Pancreas (tissue), 10 donors: ENCODE results near the gene KLB. TPM values are rescaled to one million over a fixed set of nuclear protein-coding genes. Genes with fewer than 3 reads are reported as not detected.

Source experiments
- ATAC-seq, 4 donors: fragments of 200-7000 bp; cut with Tn5 transposase; one replicate each; pipeline versions ENCODE4 v1.8.0 to v1.9.1; 2020; ENCODE audit warnings: mild to moderate bottlenecking in 4 of 4, moderate library complexity in 4 of 4
- DNase-seq, 6 donors: peaks; one replicate each; pipeline ENCODE4 v3.0.0-alpha.2; 2020
- FAIRE-seq: peaks from 2 replicates; lab custom pipeline; 2012; peaks lifted over from hg19 to GRCh38; lab: Jason Lieb, UNC
- H3K27ac ChIP-seq, 4 donors: fragments of 200-600 bp; sonication (generic); 1 replicate in 3 of 4; 2 replicates in 1 of 4; pipeline versions ENCODE4 v1.5.0 to v1.8.0; 2020
- H3K27me3 ChIP-seq, 4 donors: fragments of 200-600 bp; one replicate each; pipeline ENCODE4 v1.8.0; 2021
- H3K36me3 ChIP-seq, 3 donors: fragments of 200-600 bp; sonication (generic) in 1 of 3; one replicate each; pipeline versions ENCODE4 v1.5.0 to v1.8.0; 2020 to 2021
- H3K4me1 ChIP-seq, 3 donors: fragments of 200-600 bp; one replicate each; pipeline ENCODE4 v1.8.0; 2021
- H3K4me3 ChIP-seq, 4 donors: fragments of 200-600 bp; sonication (generic) in 2 of 4; one replicate each; pipeline versions ENCODE4 v1.5.0 to v1.8.0; 2020 to 2021
- H3K9me3 ChIP-seq, 4 donors: fragments of 200-600 bp; one replicate each; pipeline ENCODE4 v1.8.0; 2021
- CTCF ChIP-seq, 4 donors: fragments of 200-600 bp; sonication (generic) in 3 of 4; IDR thresholded peaks; one replicate each; pipeline versions ENCODE4 v1.5.0 to v1.8.0; 2021; ENCODE audit warnings: antibody characterized with exemption in 4 of 4
- WGBS, 2 donors: extraction: QIAGEN DNeasy Blood & Tissue Kit; methylation state at CpG; one replicate each; pipeline ENCODE4 v1.1.7; 2013; 5-methylcytosine and 5-hydroxymethylcytosine counted together
- intact Hi-C, 3 donors: fragments of 100-400 bp; cut with DNase I; formaldehyde crosslinking; loops; one replicate each; pipeline versions ENCODE4 v1.11.1 to v1.14.2; 2022
- polyA plus RNA-seq, 2 donors: library from polyadenylated mRNA; stranded (reverse); fragments of 200-250 nt; gene quantifications; one replicate each; pipeline ENCODE4 v1.2.3, GENCODE V29; 2013
- total RNA-seq, 6 donors: library from RNA; stranded (reverse); fragmentation: NEBNext Ultra II Directional in 4 of 6; extraction: Animal tissue kit (Norgen Biotek cat#: 25700) in 4 of 6; gene quantifications; one replicate each; pipeline versions ENCODE4 v1.2.1 to v1.2.4, GENCODE V29; 2021 to 2023
- donor health status: healthy with polysubstance abuse.
- donor health status: DM: no; HTN: no; CAD: no; lungs with moderate emphysema.
- donor health status: DM: no; HTN: no; CAD: no.
- donor health status: control.
- donor health status: control.
- donor health status: Bipolar disorder and iron deficiency.
- donor health status: DM: yes; HTN: yes; CAD: no.
- donor health status: DM: no; HTN: no; CAD: no.
- donor health status: DM: no; HTN: no; CAD: no.
- donor health status: DM: yes; HTN: yes; CAD: no.

Gene KLB
- total and polyA plus RNA-seq, 8 donors, result 0.94 to 4.6 (median 2.1) TPM

DNA sequence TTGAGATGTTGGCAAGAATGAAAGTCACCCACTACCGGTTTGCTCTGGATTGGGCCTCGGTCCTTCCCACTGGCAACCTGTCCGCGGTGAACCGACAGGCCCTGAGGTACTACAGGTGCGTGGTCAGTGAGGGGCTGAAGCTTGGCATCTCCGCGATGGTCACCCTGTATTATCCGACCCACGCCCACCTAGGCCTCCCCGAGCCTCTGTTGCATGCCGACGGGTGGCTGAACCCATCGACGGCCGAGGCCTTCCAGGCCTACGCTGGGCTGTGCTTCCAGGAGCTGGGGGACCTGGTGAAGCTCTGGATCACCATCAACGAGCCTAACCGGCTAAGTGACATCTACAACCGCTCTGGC, 39.7 kb downstream of the KLB start:
- no peak for DNase-seq
- Histone ChIP-seq H3K9me3 (no peaks in the 10 kb centered on the region), H3K27me3 (no peaks in the 10 kb centered on the region), H3K27ac (peak overlapping the region in 1 of 4 donors; percentile 55), H3K4me1 (peaks cover 0 to 5% (median 0%) of the 10 kb centered on the region in 3 donors), H3K4me3 (peak overlapping the region in 1 of 4 donors; percentile 38), H3K36me3 (peaks cover 0 to under 1% (median 0%) of the 10 kb centered on the region in 3 donors)
- peak in 2 of 4 donors; percentile 4 to 6 for ATAC-seq
- WGBS, 2 donors, result 86 to 92% methylated on average over 20 of the region's 20 CpGs
- intact Hi-C loops, result no loop called here
- FAIRE-seq, result no peak
- no peak for TF ChIP-seq CTCF (IDR thresholded peaks at IDR 0.05)

DNA sequence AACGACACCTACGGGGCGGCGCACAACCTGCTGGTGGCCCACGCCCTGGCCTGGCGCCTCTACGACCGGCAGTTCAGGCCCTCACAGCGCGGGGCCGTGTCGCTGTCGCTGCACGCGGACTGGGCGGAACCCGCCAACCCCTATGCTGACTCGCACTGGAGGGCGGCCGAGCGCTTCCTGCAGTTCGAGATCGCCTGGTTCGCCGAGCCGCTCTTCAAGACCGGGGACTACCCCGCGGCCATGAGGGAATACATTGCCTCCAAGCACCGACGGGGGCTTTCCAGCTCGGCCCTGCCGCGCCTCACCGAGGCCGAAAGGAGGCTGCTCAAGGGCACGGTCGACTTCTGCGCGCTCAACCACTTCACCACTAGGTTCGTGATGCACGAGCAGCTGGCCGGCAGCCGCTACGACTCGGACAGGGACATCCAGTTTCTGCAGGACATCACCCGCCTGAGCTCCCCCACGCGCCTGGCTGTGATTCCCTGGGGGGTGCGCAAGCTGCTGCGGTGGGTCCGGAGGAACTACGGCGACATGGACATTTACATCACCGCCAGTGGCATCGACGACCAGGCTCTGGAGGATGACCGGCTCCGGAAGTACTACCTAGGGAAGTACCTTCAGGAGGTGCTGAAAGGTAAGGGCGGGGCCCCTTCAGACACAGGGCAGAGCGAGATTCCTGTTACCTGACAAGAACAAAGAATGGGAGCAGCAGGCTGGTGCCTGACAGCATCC, 40.3 kb downstream of the KLB start:
- peak overlapping the region in 2 of 4 donors; percentile 16 to 38 for H3K4me3 ChIP-seq
- no peak for FAIRE-seq

DNA sequence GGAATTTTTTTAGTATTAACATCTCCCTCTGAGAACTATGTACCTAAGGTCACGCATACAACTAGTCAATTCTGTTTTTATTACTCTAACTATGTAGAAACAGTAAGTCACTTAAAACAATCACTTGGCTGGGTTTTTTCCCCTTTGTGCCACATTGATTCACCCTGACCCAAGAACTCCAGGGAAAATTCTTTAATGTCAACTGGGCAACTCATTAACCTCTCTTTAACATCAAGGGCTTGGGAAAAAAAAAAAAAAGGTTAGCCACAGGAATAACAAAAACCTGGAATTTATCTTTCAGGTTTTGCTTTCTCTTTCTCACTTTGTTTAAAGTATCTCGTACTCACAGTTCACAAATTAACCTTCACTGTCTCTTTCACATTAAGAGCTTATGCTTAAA, 43.9 kb downstream of the KLB start:
- DNase-seq (no peak), ATAC-seq (peak in 1 of 4 donors; percentile 13), FAIRE-seq (no peak)
- no peaks in the 10 kb centered on the region for H3K9me3 ChIP-seq
- no peak for TF ChIP-seq CTCF (IDR thresholded peaks at IDR 0.05)
- peaks cover 0 to 11% (median 5%) of the 10 kb centered on the region in 3 donors for H3K4me1 ChIP-seq
- intact Hi-C loops, result no loop called here
- 22 to 32% methylated on average over 2 of the region's 2 CpGs for WGBS, 2 donors
- no peak overlapping the region for H3K4me3 ChIP-seq
- H3K36me3 ChIP-seq, result peaks cover 3 to 39% (median 32%) of the 10 kb centered on the region in 3 donors
- H3K27ac ChIP-seq, result no peak overlapping the region
- H3K27me3 ChIP-seq, result no peaks in the 10 kb centered on the region

More for the DNA sequence above, 40.3 kb downstream of the KLB start:
- Histone ChIP-seq H3K27ac (peak overlapping the region in 1 of 4 donors; percentile 55), H3K9me3 (no peaks in the 10 kb centered on the region), H3K36me3 (peaks cover 0 to 6% (median 3%) of the 10 kb centered on the region in 3 donors), H3K27me3 (no peaks in the 10 kb centered on the region), H3K4me1 (peaks cover 0 to 5% (median 0%) of the 10 kb centered on the region in 3 donors)
- DNase-seq (peak; percentile 20 to 80 (median 50)), ATAC-seq (peak; percentile 57 to 87 (median 72))
- 58% methylated on average over 60 to 61 of the region's 61 CpGs for WGBS, 2 donors
- TF ChIP-seq CTCF (IDR thresholded peaks at IDR 0.05), result no peak
- intact Hi-C loops, result no loop called here

GRCh38 chr4:39451423-39452023, 44.8 kb downstream of the KLB start:
- Histone ChIP-seq H3K4me3 (no peak overlapping the region), H3K27ac (peak overlapping the region in 1 of 4 donors; percentile 4), H3K27me3 (no peaks in the 10 kb centered on the region), H3K4me1 (peaks cover under 1 to 18% (median 9%) of the 10 kb centered on the region in 3 donors), H3K9me3 (no peaks in the 10 kb centered on the region), H3K36me3 (peaks cover 3 to 48% (median 39%) of the 10 kb centered on the region in 3 donors)
- ATAC-seq (no peak), FAIRE-seq (no peak), DNase-seq (no peak)
- TF ChIP-seq CTCF (IDR thresholded peaks at IDR 0.05), result no peak
- intact Hi-C loops, result no loop called here
- 87% methylated on average over 6 of the region's 6 CpGs for WGBS, 2 donors
